ENCODE measurements around the gene ACSL5. TPM values are rescaled to one million over a fixed set of nuclear protein-coding genes. Genes with fewer than 3 reads are reported as not detected.
A peak's percentile ranks its signal among the peaks of the same experiment; 100 is the strongest.

Gene ACSL5
- total and polyA plus RNA-seq, 2 donors = 13.0 to 15.9 TPM

- peak in 8 of 9 donors; percentile 16 to 61 (median 33) for DNase-seq (ENCODE audit: low read depth in 6 of 9, low spot score in 9 of 9)
- H3K36me3 ChIP-seq (ENCODE audit: control insufficient read depth in 2 of 2, insufficient read depth in 2 of 2, low read length in 1 of 2) = peaks cover 0 to 3% of the 10 kb centered on the region in 2 donors
- H3K9me3 ChIP-seq (ENCODE audit: control insufficient read depth in 2 of 2, insufficient read depth in 1 of 2, low read length in 1 of 2) = no peaks in the 10 kb centered on the region
- H3K4me3 ChIP-seq (ENCODE audit: low read length in 2 of 2) = no peak overlapping the region
- H3K4me1 ChIP-seq (ENCODE audit: control insufficient read depth in 2 of 2, insufficient read depth in 2 of 2, low read length in 2 of 2) = peaks cover 0 to 3% of the 10 kb centered on the region in 2 donors
- WGBS = 39% methylated on average over 4 of the region's 4 CpGs
- no peak overlapping the region for H3K27ac ChIP-seq (ENCODE audit: low read depth in 1 of 2, low read length in 1 of 2)
- no peaks in the 10 kb centered on the region for H3K27me3 ChIP-seq (ENCODE audit: control insufficient read depth in 2 of 2, insufficient read depth in 1 of 2, low read length in 1 of 2)
Observed at GRCh38 chr10:112471878-112472487, 98.1 kb downstream of the ACSL5 start.

GRCh38 chr10:112475575-112476218 lies 101.8 kb downstream of the ACSL5 start:
- Histone ChIP-seq H3K4me3 (ENCODE audit: low read length in 2 of 2) (no peak overlapping the region), H3K4me1 (ENCODE audit: control insufficient read depth in 2 of 2, insufficient read depth in 2 of 2, low read length in 2 of 2) (peaks cover 0 to 3% of the 10 kb centered on the region in 2 donors), H3K9me3 (ENCODE audit: control insufficient read depth in 2 of 2, insufficient read depth in 1 of 2, low read length in 1 of 2) (no peaks in the 10 kb centered on the region), H3K27ac (ENCODE audit: low read depth in 1 of 2, low read length in 1 of 2) (no peak overlapping the region), H3K36me3 (ENCODE audit: control insufficient read depth in 2 of 2, insufficient read depth in 2 of 2, low read length in 1 of 2) (no peaks in the 10 kb centered on the region), H3K27me3 (ENCODE audit: control insufficient read depth in 2 of 2, insufficient read depth in 1 of 2, low read length in 1 of 2) (no peaks in the 10 kb centered on the region)
- 95% methylated on average over 3 of the region's 3 CpGs for WGBS
- DNase-seq (ENCODE audit: low read depth in 6 of 9, low spot score in 9 of 9) = peak in 2 of 9 donors; percentile 21 to 37

Other genes with a start within 250 kb of the ACSL5 start
- gene GPAM, start 190.4 kb upstream of the ACSL5 start, total RNA-seq = 7.8 TPM
- gene GPAM, start 190.4 kb upstream of the ACSL5 start, polyA plus RNA-seq = 3.5 TPM
- 0.05 TPM for gene TECTB, start 90.7 kb upstream of the ACSL5 start, total RNA-seq
- gene TECTB, start 90.7 kb upstream of the ACSL5 start, polyA plus RNA-seq = 0.21 TPM
- gene ZDHHC6, start 72.8 kb downstream of the ACSL5 start, total RNA-seq = 28.0 TPM
- 64.5 TPM for gene ZDHHC6, start 72.8 kb downstream of the ACSL5 start, polyA plus RNA-seq
- gene VTI1A, start 73.1 kb downstream of the ACSL5 start, total RNA-seq = 27.0 TPM
- 15.9 TPM for gene VTI1A, start 73.1 kb downstream of the ACSL5 start, polyA plus RNA-seq